Eye (tissue), 1 donor: Measurements from ENCODE around the gene CDC42BPA.

Experiments
- DNase-seq: peaks from one replicate; pipeline ENCODE4 v3.0.0-alpha.2; 2015

The CDC42BPA gene

GRCh38 chr1:227335242-227336020, 17.1 kb upstream of the CDC42BPA start:
- no peak for DNase-seq

GRCh38 chr1:227333423-227333822, 15.1 kb upstream of the CDC42BPA start:
- no peak for DNase-seq

- DNase-seq, result peak; percentile 33
Measured at GRCh38 chr1:227330279-227331076, 12.2 kb upstream of the CDC42BPA start.

- no peak for DNase-seq
Measured at GRCh38 chr1:227328405-227329019, 10.2 kb upstream of the CDC42BPA start.

- peak; percentile 16 for DNase-seq
Measured at GRCh38 chr1:227325156-227325555, 6.9 kb upstream of the CDC42BPA start.

GRCh38 chr1:227323967-227324268, 5.6 kb upstream of the CDC42BPA start:
- DNase-seq, result no peak

GRCh38 chr1:227323171-227323966, 5.1 kb upstream of the CDC42BPA start:
- DNase-seq, result no peak

- DNase-seq, result no peak
Measured at GRCh38 chr1:227322376-227322775, 4.1 kb upstream of the CDC42BPA start.

GRCh38 chr1:227321035-227321434, 2.7 kb upstream of the CDC42BPA start:
- no peak for DNase-seq

GRCh38 chr1:227320476-227320875, 2.2 kb upstream of the CDC42BPA start:
- peak; percentile 12 for DNase-seq

GRCh38 chr1:227318853-227319607, 738 bp upstream of the CDC42BPA start:
- DNase-seq, result peak; percentile 91

- DNase-seq, result peak; percentile 93
Measured at GRCh38 chr1:227317523-227318015, 723 bp downstream of the CDC42BPA start.

- DNase-seq, result peak; percentile 47
Measured at GRCh38 chr1:227317011-227317451, 1.3 kb downstream of the CDC42BPA start.

- no peak for DNase-seq
Measured at GRCh38 chr1:227316456-227316855, 1.8 kb downstream of the CDC42BPA start.

GRCh38 chr1:227315629-227316346, 2.5 kb downstream of the CDC42BPA start:
- DNase-seq, result peak; percentile 67

GRCh38 chr1:227314014-227314848, 4.1 kb downstream of the CDC42BPA start:
- DNase-seq, result no peak

- no peak for DNase-seq
Measured at GRCh38 chr1:227312361-227313025, 5.8 kb downstream of the CDC42BPA start.

- no peak for DNase-seq
Measured at GRCh38 chr1:227311389-227312001, 6.8 kb downstream of the CDC42BPA start.
